GM18909 (cell line): ENCODE results near the gene USP25.

Source experiments
- ATAC-seq: cut with Tn5 transposase; IDR thresholded peaks from one replicate; pipeline ENCODE4 v1.9.1; 2021; ENCODE audit warnings: mild to moderate bottlenecking; ENCODE audit not compliant: unreplicated experiment, poor library complexity

The USP25 gene

DNA sequence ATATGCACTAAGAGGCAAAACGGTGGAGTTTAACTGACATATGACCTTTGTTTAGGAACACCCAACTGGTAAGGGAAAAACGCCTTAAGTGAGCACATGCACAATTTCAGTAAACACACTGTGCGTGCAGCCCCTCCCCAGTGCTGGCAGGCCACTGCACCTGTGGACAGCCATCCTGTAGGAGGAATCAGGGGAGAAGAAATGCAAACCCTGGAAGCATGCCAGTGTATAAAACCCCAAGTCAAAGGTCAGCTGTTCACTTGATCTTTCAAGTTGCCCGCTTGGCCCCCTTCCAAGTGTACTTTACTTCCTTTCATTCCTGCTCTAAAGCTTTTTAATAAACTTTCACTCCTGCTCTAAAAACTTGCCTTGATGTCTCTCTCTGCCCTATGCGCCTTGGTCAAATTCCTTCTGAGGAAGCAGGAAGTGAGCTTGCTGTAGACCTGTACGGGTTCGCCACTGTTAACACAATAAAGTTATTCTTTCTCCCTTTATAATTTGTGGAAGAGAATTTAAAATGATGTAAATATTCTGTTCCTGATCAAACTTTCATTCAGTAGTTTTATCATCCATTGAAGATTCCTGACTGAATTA, 31.8 kb downstream of the USP25 start:
- no peak for ATAC-seq

DNA sequence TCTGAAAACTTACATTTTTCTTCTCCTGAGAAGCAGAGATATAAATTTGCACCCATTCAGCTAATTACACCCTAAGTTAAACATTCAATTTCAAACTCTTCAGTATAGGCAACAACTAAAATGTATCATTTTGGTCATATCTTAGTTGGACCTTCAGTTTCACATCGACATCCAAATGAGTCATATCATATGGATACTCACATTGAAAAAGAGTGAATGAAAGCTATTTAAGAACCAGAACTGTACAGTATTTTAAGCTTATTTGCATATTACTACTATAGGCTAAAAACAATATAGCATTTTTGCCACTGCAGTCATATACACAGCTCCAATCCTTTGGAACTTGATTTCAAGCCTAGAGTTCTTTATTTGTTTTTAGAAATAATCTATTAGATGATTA, 33.6 kb downstream of the USP25 start:
- ATAC-seq: no peak

DNA sequence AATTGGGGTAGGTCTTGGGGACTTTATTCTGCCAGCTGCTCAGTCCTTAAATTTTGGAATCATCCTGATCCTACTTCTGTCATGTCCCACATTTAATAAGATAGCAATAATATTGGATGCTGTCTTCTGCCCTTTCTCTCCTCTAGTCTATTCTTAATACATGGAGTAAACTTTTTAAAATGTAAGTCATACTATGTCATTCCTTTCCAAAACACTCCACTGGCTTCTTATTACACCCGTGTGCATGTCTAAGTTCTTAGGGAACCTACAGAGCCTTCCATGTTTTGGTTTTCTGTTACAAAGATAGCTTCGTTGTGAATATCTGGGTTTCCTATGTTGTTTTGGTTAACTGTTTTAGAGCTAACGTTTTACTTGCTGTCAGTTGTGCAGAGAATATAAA, 35.1 kb downstream of the USP25 start:
- ATAC-seq: no peak

DNA sequence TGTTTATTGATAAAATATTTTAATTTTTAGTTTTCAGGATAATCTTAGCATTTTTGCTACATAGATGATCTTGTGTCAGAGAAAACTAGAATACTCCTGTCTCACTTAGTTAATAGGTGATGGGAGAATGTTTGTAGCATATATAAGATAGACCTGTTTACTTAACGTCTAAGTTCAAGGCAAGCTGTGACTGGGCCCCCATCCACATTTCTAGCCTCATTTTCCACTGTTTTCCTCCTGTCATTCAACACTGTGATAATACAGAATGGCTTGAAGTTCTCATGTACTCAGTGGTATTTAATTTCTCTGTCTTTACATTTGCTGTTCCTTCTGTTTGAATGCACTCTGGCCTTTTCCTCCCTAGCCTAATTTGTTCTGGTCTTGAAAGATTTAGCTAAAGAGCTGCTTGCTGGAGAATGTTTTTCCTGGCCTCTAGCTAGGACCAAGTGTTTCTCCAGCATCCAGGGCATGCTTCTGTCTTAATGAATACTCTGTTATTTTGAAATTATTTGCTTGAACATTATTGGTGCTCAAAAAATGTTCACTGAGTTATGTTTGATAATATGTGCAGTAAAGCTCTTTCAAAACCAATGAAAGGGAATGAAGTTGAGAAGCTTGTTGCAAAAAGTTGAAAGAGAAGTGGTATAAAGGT, 37.3 kb downstream of the USP25 start:
- no peak for ATAC-seq

DNA sequence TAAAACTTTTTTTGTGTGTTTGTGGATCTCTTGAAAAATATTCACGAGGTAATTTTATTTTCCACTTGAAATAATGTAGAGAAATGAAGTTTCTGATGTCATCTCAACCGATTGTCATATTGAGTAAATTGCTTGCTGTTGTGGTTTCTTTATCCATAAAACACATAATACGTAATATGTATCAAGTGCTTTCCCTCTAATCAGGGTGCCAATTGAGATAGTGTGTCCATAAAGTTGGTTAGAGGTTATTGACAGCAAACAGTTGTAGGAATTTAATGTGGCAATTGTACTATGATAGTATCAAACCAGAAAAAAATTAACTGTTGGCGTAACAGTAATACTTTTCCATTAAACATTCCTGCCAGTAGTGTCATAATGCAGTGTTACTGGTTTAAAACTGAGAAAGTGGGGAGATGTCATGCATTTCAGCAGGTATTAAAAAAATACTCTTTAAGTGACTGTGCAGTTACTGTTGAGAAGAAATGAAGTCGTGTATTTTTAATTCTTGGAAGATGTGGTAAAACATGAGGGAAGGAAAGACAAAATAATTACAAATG, 38.3 kb downstream of the USP25 start:
- no peak for ATAC-seq

DNA sequence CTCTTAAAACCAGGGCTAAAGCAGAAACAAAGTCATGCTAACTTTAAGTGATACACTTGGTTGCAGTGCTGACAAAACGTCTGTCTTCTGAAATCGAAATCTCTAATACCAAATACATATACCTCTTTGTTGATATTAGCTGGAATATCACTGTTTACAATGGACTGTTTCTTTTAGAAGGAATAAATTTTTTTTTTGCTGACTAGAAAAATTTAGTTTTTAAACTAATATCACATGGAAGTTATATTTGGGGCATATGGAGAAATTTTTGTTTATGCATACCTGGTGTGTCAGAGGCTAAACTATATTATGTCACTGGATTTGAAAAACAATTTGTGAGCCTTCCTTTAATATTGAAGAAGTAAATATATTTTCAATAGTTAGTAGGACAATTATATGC, 39.1 kb downstream of the USP25 start:
- no peak for ATAC-seq

DNA sequence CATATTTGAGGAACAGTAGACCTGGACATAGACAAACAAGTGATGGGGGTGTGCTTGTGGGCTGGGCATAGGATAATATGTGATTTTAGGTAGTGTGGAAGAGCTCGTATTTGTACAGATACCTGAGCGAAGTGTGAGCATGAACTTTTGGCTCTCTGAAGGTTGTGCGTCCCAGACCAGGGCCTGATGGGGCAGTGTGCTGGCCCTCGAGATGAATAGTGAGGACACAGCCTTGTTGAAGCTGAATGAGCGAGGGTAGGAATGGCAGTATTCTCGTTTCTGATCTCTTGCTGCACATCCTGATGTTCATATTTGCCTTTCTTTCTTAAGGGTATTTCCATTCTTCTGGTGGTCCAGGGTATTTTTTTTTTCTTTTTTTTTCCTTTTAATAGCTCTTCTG, 41.5 kb downstream of the USP25 start:
- no peak for ATAC-seq

DNA sequence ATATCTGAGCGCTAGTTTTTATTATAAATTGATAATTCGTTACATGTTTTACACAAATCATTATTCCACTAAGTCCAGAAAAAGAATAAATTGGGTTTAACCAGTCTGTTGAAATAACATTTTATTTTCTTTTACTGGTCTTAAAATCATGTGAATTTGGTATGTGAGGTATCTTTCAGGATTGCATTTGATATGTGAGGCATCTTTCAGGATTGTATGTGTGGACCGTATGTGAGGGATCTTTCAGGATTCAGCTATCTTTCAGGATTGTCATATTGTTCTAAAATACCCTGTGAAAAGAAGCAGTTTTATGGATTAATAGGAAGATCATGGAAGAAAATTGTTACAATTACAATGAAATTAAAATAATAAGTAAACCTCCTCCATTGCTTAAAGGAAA, 42.9 kb downstream of the USP25 start:
- no peak for ATAC-seq

DNA sequence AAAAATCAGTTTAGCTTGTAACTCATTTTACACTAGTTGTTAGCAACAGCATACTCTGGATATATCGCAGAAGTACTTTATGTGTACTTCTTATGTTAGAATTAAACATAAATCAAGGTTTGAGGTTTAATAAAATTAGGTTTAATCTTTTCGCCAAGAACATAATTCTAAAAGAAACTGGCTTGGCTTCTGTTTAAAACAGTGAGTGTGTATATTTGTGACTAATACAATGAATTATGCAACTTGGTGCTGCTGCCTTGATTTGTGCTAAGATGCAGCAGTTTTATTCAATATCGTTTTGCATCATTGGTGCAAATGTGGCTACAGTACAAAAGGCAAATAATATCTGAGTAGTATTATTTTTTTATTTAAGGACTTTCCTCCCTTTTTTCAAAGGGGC, 44.8 kb downstream of the USP25 start:
- ATAC-seq: no peak

DNA sequence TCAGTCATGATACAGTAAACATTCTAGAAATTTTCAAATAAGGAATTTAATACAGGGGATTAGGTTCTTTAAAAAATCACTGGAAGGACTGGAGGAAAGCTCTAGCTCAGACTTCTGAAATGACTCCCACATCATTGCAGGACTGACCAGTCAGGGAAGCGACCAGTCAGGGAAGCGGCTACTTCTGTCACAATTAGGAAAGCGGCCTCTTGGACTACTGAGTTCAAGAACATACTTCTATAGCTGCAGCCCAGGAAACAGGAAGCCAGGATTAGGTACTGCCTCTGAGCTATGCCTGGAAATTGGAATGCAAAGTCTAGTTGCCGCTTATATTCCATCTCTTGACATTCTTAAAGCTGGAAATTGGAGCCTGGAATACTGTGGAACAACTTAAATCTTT, 45.5 kb downstream of the USP25 start:
- no peak for ATAC-seq

DNA sequence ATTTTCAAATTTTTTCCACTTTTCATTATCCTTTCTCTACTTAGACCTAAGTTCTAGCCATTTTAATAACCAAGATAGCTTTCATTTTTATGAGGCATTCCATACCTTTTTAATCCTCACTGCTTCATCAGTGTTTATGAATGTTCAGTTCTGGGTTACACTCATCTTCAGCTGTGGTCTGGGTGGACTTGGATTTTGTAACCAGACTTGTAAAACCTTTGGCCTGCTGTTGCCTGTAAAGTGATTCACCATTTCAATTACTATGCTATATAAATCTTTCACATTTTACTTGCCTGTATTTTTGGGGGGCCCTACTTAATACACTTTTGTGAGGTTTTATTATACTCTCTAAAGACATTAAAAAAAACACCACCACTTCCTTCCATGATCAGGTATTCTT, 46.2 kb downstream of the USP25 start:
- ATAC-seq: no peak

DNA sequence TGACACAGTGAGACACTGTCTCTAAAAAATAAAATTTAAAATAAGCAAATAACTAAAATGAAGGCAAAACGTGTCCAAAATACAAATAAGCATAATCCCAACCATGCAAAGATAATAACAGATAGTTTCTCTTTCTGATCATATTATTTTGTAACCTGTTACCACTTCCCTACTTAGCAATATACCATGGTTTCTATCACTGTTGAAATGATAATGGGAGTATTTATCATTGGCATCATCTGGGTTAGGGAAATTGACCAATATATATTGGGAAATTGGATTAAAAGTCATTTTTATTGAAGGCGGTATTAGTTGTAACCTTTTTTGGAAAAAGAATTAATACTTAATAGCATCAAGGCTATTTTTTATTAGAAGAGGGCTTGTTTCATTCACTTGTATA, 47.0 kb downstream of the USP25 start:
- ATAC-seq: no peak

DNA sequence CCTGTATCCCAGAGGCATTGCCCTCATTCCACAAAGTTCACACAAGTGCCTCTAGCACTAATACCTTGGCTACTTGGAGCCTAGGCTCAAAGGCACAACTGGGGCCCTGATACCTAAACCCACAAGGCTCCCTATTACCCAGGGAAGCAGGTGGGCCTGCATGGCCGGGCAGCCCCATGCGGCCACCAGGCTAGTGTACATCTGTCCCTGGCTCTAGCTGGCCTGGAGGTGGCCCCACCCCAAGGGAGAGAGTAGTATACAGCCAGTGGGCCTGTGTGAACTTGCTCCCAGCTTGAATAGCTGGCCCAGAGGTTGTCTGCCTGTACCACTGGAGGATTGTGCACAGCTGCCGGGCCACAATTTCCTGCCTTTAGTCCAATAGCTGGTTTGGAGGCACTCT, 52.2 kb downstream of the USP25 start:
- no peak for ATAC-seq

DNA sequence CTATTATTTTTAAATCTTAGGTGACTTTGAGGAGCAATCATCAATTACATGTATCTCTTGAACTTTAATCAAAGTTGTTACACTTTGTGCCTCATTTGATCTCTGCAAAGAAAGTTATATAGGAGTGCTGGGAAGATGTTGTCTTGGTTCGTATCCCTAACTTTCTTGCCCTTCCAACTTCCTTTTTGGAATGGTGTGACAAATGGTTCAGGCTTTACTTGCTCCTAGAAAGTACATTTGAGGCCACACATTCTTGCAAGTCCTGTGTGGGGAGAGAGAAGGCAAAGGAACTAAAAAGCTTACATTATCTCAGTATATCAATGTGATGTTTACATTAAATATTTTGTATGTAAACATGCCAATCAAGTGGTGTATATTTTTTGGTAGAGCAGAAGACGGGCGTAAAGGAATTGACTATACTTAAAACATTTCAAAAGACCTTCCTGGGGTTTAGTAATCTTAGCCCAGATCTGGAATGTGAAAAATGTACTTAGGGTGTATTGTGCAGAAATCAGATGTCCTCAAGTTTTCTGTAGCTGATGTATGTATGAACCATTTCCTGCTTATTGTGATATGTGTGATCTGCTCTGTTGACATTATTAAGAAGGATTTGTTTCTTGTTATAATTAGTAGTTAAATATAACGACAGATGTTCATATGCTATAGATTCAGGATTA, 59.2 kb downstream of the USP25 start:
- no peak for ATAC-seq

DNA sequence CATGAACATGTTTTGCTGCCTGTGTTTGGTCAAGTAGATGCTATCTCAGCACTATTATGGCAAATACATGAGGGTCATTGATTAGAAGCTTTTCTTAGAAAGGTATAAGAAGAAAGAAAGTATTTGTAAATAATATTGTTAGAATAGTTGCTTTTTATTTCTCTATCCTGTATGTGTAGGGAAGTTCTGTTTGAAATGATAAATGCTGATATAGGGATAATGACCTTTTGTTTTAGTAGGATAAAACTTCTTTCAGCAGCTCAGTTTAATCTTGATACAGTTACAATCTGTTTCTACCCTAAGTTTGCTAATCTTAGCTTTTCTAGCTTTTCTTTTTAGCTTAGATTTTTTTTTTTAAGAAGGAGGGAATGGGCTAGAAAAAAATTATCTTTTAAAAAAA, 63.3 kb downstream of the USP25 start:
- ATAC-seq: no peak

DNA sequence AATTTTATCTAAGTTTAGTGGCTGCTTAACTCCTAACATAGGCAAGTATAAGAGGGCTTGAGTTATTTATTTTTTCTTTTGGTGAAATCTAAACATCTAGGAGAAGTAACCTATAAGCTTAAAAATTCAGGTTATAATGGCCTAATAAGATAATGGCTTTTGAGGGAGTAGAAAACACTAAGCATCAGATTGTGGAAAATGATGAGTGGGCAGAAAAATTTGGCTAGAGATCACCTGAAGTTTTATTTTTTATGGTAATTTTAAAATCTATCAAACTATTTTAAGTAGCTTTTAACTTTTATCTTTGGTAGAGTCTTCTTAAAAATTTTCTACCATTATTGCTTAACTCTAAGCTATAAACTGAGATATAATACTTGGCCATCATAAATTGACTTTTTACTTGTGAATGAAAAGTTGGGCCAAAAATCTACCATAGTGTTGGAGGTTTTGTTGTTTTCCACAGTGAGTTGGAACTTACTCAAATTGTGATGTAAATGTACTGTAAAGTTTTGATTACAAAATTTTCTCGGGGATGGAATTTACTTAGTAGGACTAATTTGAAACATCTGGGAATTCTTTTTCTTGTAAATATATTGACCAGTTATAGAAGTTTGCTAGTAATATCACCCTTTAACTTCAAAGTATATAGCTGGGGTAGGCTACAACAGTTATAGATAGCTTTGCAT, 63.9 kb downstream of the USP25 start:
- ATAC-seq: no peak

DNA sequence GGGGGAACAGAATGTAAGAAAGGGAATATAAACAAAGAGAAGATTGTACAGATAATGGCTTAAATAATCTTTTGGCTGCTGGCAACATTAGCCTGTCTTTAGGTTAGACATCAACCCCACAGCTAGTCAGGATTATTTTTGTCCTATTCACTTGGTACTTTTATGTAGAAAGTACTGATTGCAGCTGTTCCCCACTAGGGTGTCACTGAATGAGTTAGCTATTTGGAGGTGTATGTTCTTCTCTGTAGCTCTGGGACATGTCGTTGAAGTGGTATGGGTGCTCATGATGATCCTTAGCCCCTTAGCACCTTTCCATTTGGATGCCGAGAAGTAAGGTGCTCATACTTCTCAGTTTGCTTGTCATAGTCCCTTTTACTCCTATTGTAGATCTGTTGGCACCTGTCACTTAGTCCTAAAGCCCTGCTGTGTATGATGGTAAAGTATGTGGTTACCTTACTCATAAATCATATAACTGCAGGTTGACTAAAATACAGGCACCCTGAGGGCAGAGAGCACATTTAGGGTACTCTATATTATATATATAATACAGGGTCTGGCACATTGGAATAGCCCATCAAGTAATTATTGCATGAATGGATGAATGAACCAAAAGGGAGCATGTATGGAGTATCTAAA, 64.6 kb downstream of the USP25 start:
- ATAC-seq: no peak

DNA sequence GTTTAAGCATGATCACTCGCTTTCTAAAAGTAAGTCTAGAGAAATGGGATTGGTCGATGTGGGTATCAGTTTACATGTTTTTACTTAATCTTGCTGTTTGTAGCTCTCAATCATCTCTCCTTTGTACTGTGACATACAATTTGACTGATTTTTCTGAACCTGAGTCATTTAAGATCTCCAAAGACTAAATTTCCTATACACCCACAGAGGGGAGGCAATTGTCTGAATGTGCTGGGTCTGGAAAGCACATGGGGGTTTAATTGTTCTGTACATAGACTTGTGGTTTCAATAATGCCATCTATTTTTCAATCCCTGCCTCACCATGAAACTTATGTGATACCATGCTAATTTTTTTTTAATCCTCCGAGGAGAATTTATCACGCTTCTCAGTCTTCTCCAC, 65.8 kb downstream of the USP25 start:
- no peak for ATAC-seq

DNA sequence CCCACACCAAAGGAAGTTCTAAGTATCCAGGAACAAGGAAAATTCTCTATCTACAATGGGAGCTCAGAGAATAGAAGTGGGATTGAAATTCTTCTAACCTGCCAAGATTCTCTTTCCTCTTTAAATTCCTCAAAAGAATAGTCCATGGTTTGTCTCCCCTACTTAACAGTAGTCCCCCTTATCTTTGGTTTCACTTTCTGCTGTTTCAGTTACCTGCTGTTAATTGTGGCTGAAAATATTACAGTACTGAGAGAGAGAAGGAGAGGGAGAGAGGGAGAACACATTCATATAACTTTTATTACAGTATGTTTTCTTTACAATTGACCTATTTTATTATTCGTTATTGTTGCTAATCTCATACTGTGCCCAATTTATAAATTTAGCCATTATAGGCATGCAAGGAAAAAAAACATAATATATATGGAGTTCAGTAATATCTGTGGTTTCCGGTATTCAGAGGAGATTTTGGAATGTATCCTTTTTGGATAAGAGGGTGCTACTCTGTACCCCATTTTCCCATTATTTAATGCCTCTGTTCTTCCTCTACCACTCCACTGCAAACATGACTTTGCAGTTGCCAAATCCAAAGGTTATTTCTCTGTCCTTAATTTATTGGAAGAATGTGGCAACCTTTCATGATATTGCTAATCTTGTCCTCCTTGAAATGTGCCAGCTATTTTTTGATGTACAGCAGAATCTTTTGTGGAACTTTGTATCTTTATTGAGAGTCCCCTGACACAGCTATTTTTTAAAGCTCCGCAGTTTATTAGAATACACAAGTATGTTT, 68.0 kb downstream of the USP25 start:
- ATAC-seq: no peak

DNA sequence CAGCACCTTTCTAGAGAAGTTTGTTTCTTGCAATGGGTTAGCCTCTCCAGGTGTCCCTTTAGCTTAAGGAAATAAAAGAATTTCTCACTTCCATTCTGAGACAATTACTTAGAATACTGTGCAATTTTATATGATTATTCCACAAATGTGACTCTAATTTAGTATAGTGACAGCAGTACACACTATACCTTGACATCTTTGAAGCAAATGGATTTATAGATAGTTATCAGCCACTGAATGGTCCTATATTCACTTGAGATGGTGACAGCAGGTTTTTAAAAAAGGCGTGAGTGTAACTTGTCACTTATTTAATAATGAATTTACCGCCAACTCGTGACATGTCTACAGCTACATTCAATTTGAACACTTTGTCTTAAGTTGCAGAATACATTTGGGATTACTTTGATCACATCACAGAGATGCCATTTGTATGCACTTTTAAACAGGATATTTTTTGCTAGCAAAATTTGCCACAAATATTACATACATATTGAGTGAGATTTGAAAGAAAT, 71.6 kb downstream of the USP25 start:
- no peak for ATAC-seq
